GM12801 (cell line): ENCODE data around the gene SLC26A1.

Experiments
- TF ChIP-seq, protein P1 (sequence below): IDR thresholded peaks from one replicate; pipeline ENCODE4 v1.5.1; 2011; ENCODE audit warnings: control low read depth; ENCODE audit not compliant: insufficient read length; ENCODE audit errors: extremely low read depth

SLC26A1 gene

DNA sequence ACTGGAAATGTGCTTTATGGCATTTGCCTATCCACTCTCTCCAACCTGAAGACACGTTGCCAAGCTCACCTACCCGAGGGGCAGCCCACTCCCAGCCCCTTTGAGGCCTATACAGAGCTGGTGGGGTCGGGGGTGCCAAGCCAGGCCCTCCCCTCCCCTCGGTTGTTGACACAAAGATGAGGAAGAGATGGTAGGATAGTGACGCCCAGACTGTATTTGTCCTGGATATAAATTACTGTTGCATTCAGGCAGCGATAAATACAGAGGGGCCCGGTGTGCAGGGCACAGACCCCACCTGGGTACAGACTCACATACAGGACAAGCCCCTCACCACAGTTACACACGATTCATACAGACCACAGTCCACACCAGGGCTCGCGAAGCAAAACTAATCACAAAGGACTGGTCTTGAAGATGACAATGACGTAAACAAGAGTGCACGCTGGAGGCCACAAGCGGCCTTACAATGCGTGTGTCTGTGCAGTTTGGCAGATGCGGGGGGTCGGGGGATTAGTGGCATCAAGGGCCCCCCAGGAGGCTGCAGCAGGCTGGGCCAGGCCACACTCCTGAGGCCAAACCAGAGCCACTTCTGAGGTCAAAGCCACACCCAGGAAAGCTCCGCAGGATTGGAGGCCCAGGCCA is 34.4 kb downstream of the SLC26A1 start:
- TF ChIP-seq, protein P1, sequence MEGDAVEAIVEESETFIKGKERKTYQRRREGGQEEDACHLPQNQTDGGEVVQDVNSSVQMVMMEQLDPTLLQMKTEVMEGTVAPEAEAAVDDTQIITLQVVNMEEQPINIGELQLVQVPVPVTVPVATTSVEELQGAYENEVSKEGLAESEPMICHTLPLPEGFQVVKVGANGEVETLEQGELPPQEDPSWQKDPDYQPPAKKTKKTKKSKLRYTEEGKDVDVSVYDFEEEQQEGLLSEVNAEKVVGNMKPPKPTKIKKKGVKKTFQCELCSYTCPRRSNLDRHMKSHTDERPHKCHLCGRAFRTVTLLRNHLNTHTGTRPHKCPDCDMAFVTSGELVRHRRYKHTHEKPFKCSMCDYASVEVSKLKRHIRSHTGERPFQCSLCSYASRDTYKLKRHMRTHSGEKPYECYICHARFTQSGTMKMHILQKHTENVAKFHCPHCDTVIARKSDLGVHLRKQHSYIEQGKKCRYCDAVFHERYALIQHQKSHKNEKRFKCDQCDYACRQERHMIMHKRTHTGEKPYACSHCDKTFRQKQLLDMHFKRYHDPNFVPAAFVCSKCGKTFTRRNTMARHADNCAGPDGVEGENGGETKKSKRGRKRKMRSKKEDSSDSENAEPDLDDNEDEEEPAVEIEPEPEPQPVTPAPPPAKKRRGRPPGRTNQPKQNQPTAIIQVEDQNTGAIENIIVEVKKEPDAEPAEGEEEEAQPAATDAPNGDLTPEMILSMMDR, result no peak

DNA sequence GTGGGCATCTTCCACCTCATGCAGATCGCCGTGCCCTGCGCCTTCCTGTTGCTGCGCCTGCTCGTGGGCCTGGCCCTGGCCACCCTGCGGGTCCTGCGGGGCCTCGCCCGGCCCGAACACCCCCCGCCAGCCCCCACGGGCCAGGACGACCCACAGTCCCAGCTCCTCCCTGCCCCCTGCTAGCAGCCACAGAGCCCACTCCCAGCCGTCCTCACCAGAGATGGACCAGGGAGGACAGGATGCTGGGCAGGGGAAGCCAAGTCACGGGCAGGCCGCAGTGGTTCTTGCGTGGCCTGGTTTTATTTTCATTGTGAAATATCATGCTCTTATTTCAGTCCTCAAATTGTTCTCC is 34.9 kb downstream of the SLC26A1 start:
- TF ChIP-seq, protein P1, result no peak

DNA sequence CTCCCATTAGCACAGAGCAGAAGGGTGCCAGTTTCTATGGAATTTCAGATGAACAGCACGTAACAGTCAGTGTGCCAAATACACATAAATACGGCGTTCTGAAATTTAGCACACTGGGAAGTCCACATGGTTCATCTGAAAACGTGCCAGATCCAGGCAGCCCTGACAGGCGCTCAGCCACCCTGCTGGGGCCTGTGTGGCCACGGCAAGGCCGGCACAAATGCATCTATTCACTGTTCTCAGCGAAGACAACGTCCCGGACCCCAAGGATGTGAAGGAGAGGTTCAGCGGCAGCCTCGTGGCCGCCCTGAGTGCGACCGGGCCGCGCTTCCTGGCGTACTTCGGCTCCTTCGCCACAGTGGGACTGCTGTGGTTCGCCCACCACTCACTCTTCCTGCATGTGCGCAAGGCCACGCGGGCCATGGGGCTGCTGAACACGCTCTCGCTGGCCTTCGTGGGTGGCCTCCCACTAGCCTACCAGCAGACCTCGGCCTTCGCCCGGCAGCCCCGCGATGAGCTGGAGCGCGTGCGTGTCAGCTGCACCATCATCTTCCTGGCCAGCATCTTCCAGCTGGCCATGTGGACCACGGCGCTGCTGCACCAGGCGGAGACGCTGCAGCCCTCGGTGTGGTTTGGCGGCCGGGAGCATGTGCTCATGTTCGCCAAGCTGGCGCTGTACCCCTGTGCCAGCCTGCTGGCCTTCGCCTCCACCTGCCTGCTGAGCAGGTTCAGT is 35.5 kb downstream of the SLC26A1 start:
- TF ChIP-seq, protein P1, result no peak

DNA sequence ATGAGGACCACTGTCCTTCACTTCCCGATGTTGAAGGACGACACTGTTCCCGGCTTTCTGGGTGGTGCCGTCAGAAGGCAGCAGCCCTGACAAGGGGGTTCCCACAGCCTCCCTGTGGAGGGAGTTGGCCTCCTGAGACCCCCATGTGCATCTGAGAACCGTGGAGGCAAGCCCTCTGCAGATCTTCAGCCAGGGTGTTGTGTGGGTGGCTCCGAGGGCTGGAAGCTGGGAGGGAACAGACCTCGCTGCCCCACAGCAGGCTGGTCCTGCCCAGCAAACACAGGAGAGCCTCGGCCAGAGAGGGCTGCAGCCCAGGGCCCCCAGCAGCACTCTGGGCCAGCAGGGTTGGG is 36.0 kb downstream of the SLC26A1 start:
- TF ChIP-seq, protein P1, result no peak

DNA sequence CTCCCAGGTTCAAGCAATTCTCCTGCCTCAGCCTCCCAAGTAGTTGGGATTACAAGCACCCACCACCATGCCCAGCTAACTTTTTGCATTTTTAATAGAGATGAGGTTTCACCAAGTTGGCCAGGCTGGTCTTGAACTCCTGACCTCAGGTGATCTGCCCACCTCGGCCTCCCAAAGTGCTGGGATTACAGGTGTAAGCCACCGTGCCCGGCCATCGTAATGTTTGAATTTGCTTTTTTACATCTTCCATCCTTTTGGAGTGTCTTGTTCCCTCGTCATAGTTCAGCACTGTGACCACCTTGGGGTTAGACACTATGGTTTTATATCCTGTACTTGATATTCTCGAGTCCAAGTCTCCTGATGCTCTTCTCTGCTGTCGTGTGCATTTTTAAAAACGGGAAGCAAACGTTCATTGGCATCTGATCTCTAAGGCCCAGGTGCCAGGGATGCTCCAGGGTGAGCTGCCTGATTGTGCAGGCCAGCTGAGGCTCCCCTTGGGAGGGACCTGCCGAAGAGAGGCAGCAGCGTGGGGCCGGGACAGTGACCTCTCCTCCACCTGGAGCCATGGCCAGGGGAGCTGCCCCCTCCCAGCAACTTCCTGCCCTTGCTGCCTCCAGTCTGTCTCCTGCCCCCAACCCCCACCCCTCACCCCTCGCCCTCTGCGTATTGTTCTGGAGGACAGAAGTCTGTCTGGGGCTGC is 36.5 kb downstream of the SLC26A1 start:
- TF ChIP-seq, protein P1, result no peak

DNA sequence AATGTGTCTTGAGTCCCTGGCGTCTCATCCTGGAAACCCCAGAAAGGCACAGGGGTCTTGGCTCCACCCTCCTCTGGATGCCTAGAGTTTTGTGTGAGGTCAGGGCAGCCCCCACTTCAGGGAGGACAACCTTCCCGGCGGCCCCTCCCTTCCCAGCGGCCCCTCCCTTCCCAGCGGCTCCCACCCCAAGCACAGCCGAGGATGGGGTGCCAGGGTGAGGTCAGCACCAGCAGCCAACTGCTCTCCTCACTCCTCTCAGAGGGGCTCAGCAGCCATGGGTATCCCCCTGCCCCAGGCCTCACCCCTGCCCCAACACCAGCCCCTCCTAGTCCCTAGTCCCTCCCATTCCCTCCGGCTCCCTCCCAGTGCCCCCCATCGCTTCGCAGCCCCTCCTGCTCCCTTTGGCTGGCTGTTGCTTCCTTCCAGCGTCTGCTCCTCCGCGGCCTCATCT is 37.2 kb downstream of the SLC26A1 start:
- TF ChIP-seq, protein P1, result no peak

DNA sequence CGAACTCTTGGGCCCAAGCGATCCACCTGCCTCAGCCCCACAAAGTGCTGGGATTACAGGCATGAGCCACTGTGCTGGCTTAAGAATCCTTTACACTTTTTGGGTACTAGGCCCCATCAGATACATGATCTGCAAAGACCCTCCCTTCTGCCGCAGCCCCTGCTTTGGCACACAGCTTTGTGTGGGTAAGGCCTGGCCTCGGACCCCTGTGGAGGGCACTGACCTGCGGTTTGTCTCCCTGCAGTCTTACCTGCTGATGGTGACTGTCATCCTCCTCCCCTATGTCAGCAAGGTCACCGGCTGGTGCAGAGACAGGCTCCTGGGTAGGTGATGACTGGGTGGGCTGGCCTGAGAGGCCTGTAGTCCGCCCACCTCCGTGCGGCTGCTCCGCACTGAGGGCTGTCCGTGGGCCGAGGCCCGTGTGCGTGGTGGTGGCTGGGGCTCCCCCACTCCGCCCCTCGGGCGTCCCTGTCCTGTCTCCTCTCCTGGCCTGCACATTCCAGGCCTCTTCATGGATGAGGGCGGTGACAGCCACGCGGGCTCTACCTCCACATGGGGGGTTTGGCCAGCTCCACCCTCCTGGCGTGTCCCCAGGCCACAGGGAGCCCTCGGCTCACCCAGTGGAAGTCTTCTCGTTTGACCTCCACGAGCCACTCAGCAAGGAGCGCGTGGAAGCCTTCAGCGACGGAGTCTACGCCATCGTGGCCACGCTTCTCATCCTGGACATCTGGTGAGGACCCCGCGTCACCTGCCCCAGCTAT is 37.9 kb downstream of the SLC26A1 start:
- TF ChIP-seq, protein P1, result no peak
